Smooth muscle cell of trachea (primary cell): ENCODE measurements around the gene TMEM248. TPM values are rescaled to one million over a fixed set of nuclear protein-coding genes. Genes with fewer than 3 reads are reported as not detected.

Source experiments
- total RNA-seq: library from RNA; depleted of rRNA; stranded (reverse); fragments of >200 nt; gene quantifications from 2 replicates; pipeline ENCODE4 v1.2.1, GENCODE V29; 2014

Gene TMEM248, protein sequence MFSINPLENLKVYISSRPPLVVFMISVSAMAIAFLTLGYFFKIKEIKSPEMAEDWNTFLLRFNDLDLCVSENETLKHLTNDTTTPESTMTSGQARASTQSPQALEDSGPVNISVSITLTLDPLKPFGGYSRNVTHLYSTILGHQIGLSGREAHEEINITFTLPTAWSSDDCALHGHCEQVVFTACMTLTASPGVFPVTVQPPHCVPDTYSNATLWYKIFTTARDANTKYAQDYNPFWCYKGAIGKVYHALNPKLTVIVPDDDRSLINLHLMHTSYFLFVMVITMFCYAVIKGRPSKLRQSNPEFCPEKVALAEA
- 68.2 and 103 TPM in 2 replicates for total RNA-seq

DNA sequence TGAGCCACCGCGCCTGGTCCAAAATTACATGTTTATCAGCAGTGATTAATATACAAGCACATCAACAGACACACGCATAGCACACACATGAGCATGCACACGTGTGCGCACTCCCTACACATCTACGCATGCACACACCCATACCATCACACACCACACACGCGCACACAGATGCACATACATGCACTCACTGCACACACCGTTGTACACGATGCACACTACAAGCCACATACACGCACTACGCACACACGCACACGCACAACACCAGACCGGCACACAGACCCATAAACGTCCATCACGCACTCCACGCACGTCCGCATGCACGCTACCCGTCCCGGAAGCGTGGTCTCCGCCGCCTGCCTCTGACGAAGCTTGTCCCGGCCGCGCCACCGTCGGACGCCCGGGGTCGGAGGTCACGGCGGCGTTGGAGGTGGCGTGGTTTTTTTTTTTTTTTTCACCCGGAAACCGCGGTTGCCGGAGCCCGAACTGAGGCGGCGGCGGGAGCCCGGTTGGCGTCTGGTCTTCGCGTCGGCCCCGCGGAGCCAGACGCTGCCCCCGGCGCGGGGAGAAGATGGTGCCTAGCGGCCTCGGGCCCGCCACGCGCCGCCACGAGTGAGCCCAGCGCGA is at the start of gene TMEM248:
TSS of gene TMEM248 (plus strand) at position 457 of the 627 bp plus-strand sequence. CDS start 20,641 bp downstream, outside the sequence.

GRCh38 chr7:66995050-66995776 is 74.2 kb downstream of the TMEM248 start, which contains the start of gene SBDS:
SBDS (minus strand) TSS chr7:66995586; CDS start chr7:66995417, 169 bp downstream.

GRCh38 chr7:66996444-66997191 is 75.6 kb downstream of the TMEM248 start, which contains the start of gene TYW1:
TYW1 (plus strand) TSS chr7:66996833; CDS start chr7:66996979, 146 bp downstream.

Other genes starting within 250 kb of the TMEM248 start
- gene RABGEF1, start 180.5 kb upstream of the TMEM248 start, total RNA-seq: 51.2 and 61.0 TPM in 2 replicates
- gene SBDS, start 74.4 kb downstream of the TMEM248 start, total RNA-seq: 87.3 and 88.7 TPM in 2 replicates
- gene TYW1, start 75.6 kb downstream of the TMEM248 start, total RNA-seq: 20.1 and 23.2 TPM in 2 replicates